Tibial nerve (tissue), 3 donors: Measurements from ENCODE around the gene SHANK3.

Experiments used
- CTCF ChIP-seq, 5 experiments: fragments of 200-600 bp in 3 of 5; fragments of 450-650 bp in 2 of 5; sonication (generic) in 3 of 5; IDR thresholded peaks; one replicate each; pipeline ENCODE4 v1.5.1; 2016 to 2019; ENCODE audit warnings: antibody characterized with exemption in 5 of 5, mild to moderate bottlenecking in 3 of 5, moderate library complexity in 2 of 5
- POLR2A ChIP-seq, 2 donors: fragments of 450-650 bp; IDR thresholded peaks; one replicate each; pipeline ENCODE4 v1.6.1; 2017; ENCODE audit warnings: antibody characterized with exemption in 2 of 2, mild to moderate bottlenecking in 2 of 2, moderate library complexity in 2 of 2

GRCh38 chr22:50712341-50713007 lies 39.9 kb downstream of the SHANK3 start:
- TF ChIP-seq CTCF (IDR thresholded peaks at IDR 0.05) (no peak), POLR2A (IDR thresholded peaks at IDR 0.05) (no peak)
